Subcutaneous adipose tissue (tissue), 4 donors: ENCODE results near the gene ADGRA3. TPM values are rescaled to one million over a fixed set of nuclear protein-coding genes. Genes with fewer than 3 reads are reported as not detected.

Source experiments
- CTCF ChIP-seq: fragments of 450-650 bp; IDR thresholded peaks from one replicate; pipeline ENCODE4 v1.5.1; 2016; ENCODE audit warnings: low read depth, mild to moderate bottlenecking, control low read depth, antibody characterized with exemption, moderate library complexity
- total RNA-seq, 4 donors: library from RNA; depleted of rRNA; stranded (reverse); fragments of >200 nt; gene quantifications; one replicate each; pipeline ENCODE4 v1.1.0, GENCODE V29; 2016

Gene ADGRA3
- total RNA-seq, 4 donors from 2014 or later, result 19.2 to 36.3 (median 29.1) TPM

DNA sequence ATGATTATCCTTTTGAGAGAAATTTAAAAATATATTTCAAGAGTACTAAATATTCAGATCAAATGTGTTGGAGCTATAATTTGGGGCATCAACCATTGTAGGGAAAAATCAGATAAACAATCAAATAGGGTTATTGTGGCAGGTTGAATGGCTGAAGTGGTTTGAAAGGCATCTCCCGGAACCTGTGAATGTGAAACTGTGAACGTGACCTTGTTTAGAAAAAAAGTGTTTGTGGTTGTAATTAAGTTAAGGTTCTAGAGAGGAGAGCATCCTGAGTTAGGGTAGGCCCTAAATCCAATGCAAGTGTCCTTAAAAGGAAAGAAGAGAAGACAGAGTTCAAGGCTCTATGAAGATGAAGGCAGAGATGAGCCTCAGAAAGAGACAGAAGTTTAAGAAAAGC is 37.4 kb downstream of the ADGRA3 start:
- no peak for TF ChIP-seq CTCF

DNA sequence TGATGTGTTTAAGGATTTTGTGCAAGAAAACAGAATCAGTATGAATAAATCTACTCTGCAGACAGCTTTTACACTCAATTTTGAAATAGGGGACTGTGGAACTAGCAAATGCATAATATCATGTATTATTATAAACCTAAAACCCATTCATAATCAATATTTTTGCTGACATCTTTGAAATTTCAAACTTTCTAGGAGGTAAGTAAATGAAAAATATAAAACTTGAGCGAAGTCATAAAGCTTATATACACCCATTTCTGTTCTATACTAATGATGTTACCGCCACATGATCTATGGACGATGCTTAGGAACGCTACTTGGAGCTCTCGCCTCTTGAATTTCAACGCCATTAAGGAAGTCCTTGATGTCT is 38.1 kb downstream of the ADGRA3 start:
- no peak for TF ChIP-seq CTCF

DNA sequence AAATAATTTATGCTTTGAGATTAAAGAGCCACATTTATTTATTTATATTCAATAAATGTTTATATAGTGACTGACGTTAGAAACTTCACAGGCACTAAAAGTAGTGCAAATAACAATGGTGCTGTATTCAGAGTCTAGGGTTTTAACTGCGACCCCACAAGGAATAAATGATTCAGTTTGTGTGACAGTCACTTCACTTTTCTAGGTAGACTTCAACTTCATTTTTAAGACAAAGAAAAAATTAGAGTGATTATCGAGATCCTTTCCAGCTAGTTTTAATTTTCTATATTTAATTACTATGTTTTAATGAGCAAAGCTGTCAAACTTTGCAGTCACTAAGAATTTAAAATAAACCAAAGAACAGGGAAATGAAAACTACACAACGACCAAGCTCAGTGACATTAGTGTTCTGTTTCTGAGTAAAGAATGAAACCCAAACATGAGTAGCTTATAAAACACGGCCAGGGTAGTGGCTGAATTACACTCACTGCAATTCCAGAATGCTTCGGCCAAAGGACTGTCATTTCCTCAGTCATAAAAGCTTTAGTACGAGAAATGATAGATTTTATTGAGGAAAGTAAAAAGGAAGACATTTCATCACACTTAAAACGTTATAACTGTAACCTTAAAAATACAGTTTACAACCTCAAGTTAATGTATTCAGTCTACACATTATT is 38.6 kb downstream of the ADGRA3 start:
- TF ChIP-seq CTCF, result no peak

GRCh38 chr4:22476011-22476410 is 39.9 kb downstream of the ADGRA3 start:
- no peak for TF ChIP-seq CTCF

DNA sequence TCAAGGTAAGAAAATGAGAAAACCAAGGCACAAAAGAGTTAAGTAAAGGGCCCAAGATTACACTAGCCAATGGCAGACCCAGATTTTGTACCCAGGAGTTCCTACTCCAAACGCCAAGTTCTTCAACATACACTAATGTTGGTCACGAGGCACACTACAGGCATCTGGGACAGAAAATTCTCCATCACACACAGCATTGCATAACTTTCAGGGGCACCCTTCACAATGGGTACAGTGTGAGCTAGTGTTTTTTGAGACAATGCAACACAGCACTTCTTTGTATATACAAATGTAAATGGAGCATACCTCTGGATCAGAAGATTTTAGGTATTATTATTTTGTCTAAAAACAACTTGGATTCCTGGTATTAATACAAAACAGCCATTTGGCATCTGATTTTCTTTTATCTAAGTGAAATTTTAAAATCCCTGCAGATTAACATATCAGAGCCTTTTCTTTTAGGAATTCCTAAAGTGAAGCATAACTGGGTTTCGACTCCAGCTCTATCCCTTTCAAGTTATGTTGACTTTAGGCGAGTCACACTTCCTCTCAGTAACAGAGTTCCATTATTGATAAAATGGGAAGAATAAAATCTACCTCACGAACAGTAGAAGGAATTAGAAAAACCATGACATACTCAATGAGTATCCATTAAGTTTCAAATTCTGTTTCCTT is 41.1 kb downstream of the ADGRA3 start:
- TF ChIP-seq CTCF, result no peak

DNA sequence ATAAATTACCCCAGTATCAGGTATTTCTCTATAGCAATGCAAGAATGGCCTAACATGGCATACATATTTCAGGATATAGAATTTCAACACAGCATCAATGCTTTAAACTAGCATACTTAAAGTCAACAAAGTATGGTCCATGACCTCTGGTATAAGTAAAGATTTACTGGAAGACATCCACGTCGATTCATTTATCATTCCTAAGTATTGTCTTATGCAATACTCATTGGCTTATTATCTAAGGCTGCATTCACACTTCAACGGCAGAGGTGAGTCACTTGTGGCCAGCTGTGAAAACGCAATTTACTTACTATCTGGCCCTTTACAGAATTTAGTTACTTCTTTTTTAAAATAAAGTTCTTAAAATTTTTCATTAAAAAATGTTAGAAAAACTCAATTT is 42.6 kb downstream of the ADGRA3 start:
- TF ChIP-seq CTCF, result no peak

DNA sequence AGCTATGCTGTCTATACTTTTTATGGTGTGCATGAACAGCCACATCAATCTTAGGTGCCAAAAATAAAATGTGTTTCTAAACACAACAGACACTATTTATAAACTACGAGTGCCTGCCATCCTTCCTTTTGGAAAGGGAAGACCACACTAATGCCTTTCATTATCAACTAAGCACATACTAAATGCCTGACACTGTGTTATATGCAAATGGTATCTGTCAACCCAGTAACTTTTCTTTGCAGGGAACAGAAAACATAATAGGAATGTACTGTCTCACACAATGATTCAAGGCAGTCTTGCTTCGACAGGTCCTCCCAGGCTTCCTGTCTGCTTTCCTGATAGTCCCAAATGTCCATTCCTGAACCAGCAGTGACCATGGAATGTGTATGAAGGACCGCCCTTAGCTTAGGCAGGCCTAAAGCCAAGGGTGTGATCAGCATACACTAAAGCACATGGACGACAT is 43.8 kb downstream of the ADGRA3 start:
- TF ChIP-seq CTCF, result no peak
